ENCODE measurements around the gene SMAD5. TPM values are rescaled to one million over a fixed set of nuclear protein-coding genes. Genes with fewer than 3 reads are reported as not detected.

The SMAD5 gene
- total and polyA plus RNA-seq, 2 of the 8 experiments (the other 6 are each of a cell fraction or from before 2014, with no cell fraction given), result 30.2 to 60.5 TPM

GRCh38 chr5:136115183-136115865 is 17.3 kb upstream of the SMAD5 start:
- H3K4ac ChIP-seq (replicated peaks; ENCODE audit: insufficient read length, low read depth, low read length), result no peak overlapping the region
- no peaks in the 10 kb centered on the region for H4K20me1 ChIP-seq (replicated peaks in 1 of 2; ENCODE audit: control insufficient read depth in 1 of 2, insufficient read depth in 2 of 2, low read length in 2 of 2)
- H3K56ac ChIP-seq (replicated peaks; ENCODE audit: insufficient read length, low read depth, low read length), result no peak overlapping the region
- FAIRE-seq (no peak), DNase-seq (ENCODE audit: low read depth in 1 of 2, low spot score in 2 of 2) (no peak)
- POLR2A ChIA-PET (ENCODE audit: partially characterized antibody), result interaction anchor here (0.6 kb wide), 1 partner anchor 19 kb away, joined by 3 read pairs; no protein-coding TSS in a partner anchor
- CTCF ChIA-PET (ENCODE audit: partially characterized antibody), result interaction anchor here (0.5 to 1.1 kb wide), 3 partner anchors 9 to 1667 kb away, joined by 3 read pairs; no protein-coding TSS in a partner anchor
- H2BK5ac ChIP-seq (ENCODE audit: low read depth, low read length), result no peak overlapping the region
- no peaks in the 10 kb centered on the region for H3K9me3 ChIP-seq (ENCODE audit: insufficient read depth in 2 of 2, low read depth in 1 of 2, low read length in 1 of 2)
- WGBS, 2 experiments (ENCODE audit: extremely low coverage in 1 of 2, insufficient coverage in 1 of 2, insufficient read length in 1 of 2, insufficient replicate concordance in 2 of 2, low coverage in 1 of 2, low lambda C conversion rate in 2 of 2, missing lambda C conversion rate in 1 of 2), result 79% methylated on average over 1 of the region's 1 CpG; no CpG with 5 or more reads in 1 of the 2 experiments
- H2BK15ac ChIP-seq (ENCODE audit: low read length), result no peak overlapping the region
- H3K23me2 ChIP-seq (ENCODE audit: low read depth, low read length), result no peaks in the 10 kb centered on the region
- H2AK5ac ChIP-seq (ENCODE audit: low read depth, low read length), result no peak overlapping the region
- no peak overlapping the region for H2AFZ ChIP-seq (ENCODE audit: low read length)
- H3K14ac ChIP-seq (ENCODE audit: insufficient read length), result no peak overlapping the region
- no peaks in the 10 kb centered on the region for H3K4me1 ChIP-seq (replicated peaks in 1 of 4; ENCODE audit: control insufficient read depth in 3 of 4, insufficient read depth in 4 of 4, low read length in 3 of 4)
- H3K36me3 ChIP-seq (ENCODE audit: control insufficient read depth in 2 of 4, insufficient read depth in 4 of 4, low read length in 3 of 4), result no peaks in the 10 kb centered on the region
- no peak overlapping the region for H2BK120ac ChIP-seq (replicated peaks; ENCODE audit: low read depth, low read length)
- H3K23ac ChIP-seq (ENCODE audit: insufficient read length), result no peak overlapping the region
- no peaks in the 10 kb centered on the region for H3K79me2 ChIP-seq (ENCODE audit: control insufficient read depth in 1 of 2, insufficient read depth in 2 of 2, low read length in 2 of 2)
- H4K5ac ChIP-seq (ENCODE audit: insufficient read length, low read depth, low read length), result no peak overlapping the region
- no peak overlapping the region for H2BK12ac ChIP-seq (ENCODE audit: low read depth, low read length)
- no peak overlapping the region for H3K4me2 ChIP-seq (ENCODE audit: insufficient read depth in 1 of 2, low read depth in 2 of 2, low read length in 2 of 2)
- TF ChIP-seq BACH1 (IDR thresholded peaks at IDR 0.05; ENCODE audit: low read length) (no peak), RNF2 (IDR thresholded peaks at IDR 0.05; ENCODE audit: borderline replicate concordance, low read depth, low read length, missing control alignments, poor library complexity, severe bottlenecking) (no peak), GABPA (IDR thresholded peaks at IDR 0.05; ENCODE audit: borderline replicate concordance, insufficient read depth, low read length) (no peak), SUZ12 (IDR thresholded peaks at IDR 0.05; ENCODE audit: low read length) (no peak), NRF1 (IDR thresholded peaks at IDR 0.05; ENCODE audit: low read depth, low read length) (no peak), EGR1 (IDR thresholded peaks at IDR 0.05; ENCODE audit: borderline replicate concordance, low read depth, low read length) (no peak), FOSL1 (IDR thresholded peaks at IDR 0.05; ENCODE audit: insufficient read depth, low read depth, low read length) (no peak), SP1 (IDR thresholded peaks at IDR 0.05; ENCODE audit: low read depth, low read length) (no peak), SIN3A (conservative IDR thresholded peaks at IDR 0.05 in 1 of 2, IDR thresholded peaks at IDR 0.05 in 1 of 2; ENCODE audit: low read depth in 1 of 2, low read length in 2 of 2) (no peak)
- H4K91ac ChIP-seq (replicated peaks; ENCODE audit: insufficient read length, low read length), result no peak overlapping the region
- H3K4me3 ChIP-seq (ENCODE audit: extremely low read depth in 1 of 4, insufficient read depth in 2 of 4, low read depth in 3 of 4, low read length in 4 of 4), result no peak overlapping the region
- no peak overlapping the region for H2BK20ac ChIP-seq (ENCODE audit: low read length)
- H3K27ac ChIP-seq (ENCODE audit: low read depth, low read length), result no peak overlapping the region
- H3K27me3 ChIP-seq (replicated peaks in 1 of 4; ENCODE audit: control insufficient read depth in 3 of 4, extremely low read depth in 1 of 4, insufficient read depth in 3 of 4, low read length in 3 of 4), result no peaks in the 10 kb centered on the region
- no peak overlapping the region for H4K8ac ChIP-seq (ENCODE audit: extremely low read depth, insufficient read depth, low read length)
- H3K79me1 ChIP-seq (ENCODE audit: low read depth, low read length), result no peaks in the 10 kb centered on the region
- no peak overlapping the region for H3K18ac ChIP-seq (ENCODE audit: extremely low read depth, low read length)
- no peak overlapping the region for H3K9ac ChIP-seq (replicated peaks in 1 of 4; ENCODE audit: extremely low read depth in 1 of 4, low read depth in 3 of 4, low read length in 3 of 4)

Data from H1 (cell line).